ENCODE data around the gene ZNRF3. TPM values are rescaled to one million over a fixed set of nuclear protein-coding genes. Genes with fewer than 3 reads are reported as not detected.

The ZNRF3 gene
- total RNA-seq, 2 experiments from 2014 or later = 1.2 to 1.3 TPM

DNA sequence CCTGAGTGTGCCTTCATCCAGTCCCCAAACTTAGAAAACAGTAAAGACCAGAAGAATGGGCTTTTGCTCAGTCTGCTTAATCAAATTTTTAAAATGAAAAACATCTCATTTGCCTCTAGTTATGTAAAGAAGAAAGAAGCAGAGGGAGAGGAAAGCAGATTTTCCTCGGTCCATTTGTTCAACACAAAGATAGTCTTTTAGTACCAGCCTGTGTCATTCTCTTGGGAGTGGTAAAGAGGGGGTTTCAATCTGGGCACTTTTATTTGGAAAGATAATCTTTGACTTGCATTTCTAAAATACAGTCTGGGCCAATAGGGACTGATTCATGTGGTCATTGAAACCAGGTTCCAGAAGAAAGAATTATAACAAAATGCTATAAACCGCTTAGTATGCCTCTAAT is 218.9 kb downstream of the ZNRF3 start:
- H3K4me3 Mint-ChIP-seq = no peak overlapping the region
- no peak for DNase-seq
- no peak overlapping the region for H3K27ac Mint-ChIP-seq
- H3K36me3 Mint-ChIP-seq (ENCODE audit: low read depth) = no peaks in the 10 kb centered on the region
- H3K9me3 Mint-ChIP-seq (ENCODE audit: insufficient read depth) = no peaks in the 10 kb centered on the region
- ChIA-PET POLR2A (no interaction called here), CTCF (no interaction called here)
- no peaks in the 10 kb centered on the region for H3K4me1 Mint-ChIP-seq (ENCODE audit: low read depth)
- no peak for ATAC-seq
- H3K27me3 Mint-ChIP-seq (ENCODE audit: low read depth) = peaks cover 28% of the 10 kb centered on the region

DNA sequence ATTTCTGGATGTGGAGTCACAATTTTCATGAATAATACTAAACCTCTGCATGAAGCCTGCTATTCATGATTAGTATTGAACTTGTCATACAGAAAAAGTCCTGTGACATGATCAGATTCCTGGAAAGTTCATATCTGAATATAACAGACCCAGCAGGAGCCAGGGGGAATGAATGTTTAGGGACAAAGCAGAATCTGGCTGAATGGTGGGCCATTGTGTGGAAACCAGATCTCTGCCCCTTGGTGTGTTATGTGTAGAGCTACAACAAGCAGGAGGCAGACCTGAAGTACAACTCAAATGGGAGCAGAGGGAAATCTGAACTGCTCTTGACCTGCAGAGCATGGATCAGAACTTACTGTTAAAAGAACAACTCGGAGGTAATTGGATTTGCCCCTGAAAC is 219.7 kb downstream of the ZNRF3 start:
- Mint-ChIP-seq H3K9me3 (ENCODE audit: insufficient read depth) (no peaks in the 10 kb centered on the region), H3K27ac (no peak overlapping the region), H3K27me3 (ENCODE audit: low read depth) (peaks cover 28% of the 10 kb centered on the region), H3K4me3 (no peak overlapping the region), H3K4me1 (ENCODE audit: low read depth) (no peaks in the 10 kb centered on the region), H3K36me3 (ENCODE audit: low read depth) (no peaks in the 10 kb centered on the region)
- CTCF ChIA-PET = no interaction called here
- ATAC-seq (no peak), DNase-seq (no peak)
- POLR2A ChIA-PET = no interaction called here

DNA sequence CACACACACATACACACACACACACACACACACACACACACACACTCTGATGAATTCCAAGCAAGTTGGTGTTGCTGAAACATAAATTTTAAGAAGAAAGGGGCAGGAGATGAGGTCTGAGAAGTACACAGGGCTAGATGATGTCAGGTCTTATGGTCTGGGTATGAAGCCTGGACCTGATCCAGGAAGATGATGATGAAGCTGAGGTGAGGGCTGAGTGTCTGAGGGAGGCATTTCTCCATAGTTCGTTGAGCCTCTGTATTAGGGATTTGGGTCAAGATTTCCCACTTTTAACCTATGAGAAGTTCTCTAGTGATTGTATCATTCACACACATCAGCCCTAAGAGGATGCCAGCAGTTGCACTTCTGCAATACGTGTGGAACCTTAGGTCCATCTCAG is 222.1 kb downstream of the ZNRF3 start:
- Mint-ChIP-seq H3K4me3 (no peak overlapping the region), H3K9me3 (ENCODE audit: insufficient read depth) (no peaks in the 10 kb centered on the region), H3K27ac (no peak overlapping the region), H3K4me1 (ENCODE audit: low read depth) (no peaks in the 10 kb centered on the region), H3K36me3 (ENCODE audit: low read depth) (no peaks in the 10 kb centered on the region), H3K27me3 (ENCODE audit: low read depth) (peaks cover 30% of the 10 kb centered on the region)
- ChIA-PET POLR2A (no interaction called here), CTCF (interaction anchor here (1.2 kb wide), 1 partner anchor 30 kb away, joined by 3 read pairs; no protein-coding TSS in a partner anchor)
- ATAC-seq (no peak), DNase-seq (no peak)

DNA sequence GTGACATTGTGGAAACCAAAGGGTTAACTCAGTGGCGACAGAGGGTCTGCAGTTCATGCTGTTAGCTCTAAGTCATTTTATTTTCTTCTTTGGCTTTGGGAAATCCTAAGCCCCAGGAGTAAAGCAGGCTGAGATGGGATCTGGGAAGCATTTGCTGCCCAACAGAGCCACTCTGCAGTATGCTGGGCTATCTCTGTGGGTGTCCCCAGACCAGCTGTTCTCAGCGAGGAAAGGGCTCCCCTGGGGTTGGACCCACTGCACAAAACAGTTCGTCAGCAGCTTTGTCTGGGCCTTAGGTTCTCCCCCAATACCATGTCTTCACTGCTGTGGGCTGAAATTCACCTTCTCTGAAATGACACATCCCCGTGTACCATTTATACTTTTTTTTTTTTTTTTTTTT is 223.5 kb downstream of the ZNRF3 start:
- Mint-ChIP-seq H3K27ac (no peak overlapping the region), H3K4me1 (ENCODE audit: low read depth) (no peaks in the 10 kb centered on the region), H3K4me3 (no peak overlapping the region), H3K27me3 (ENCODE audit: low read depth) (peaks cover 34% of the 10 kb centered on the region), H3K9me3 (ENCODE audit: insufficient read depth) (no peaks in the 10 kb centered on the region), H3K36me3 (ENCODE audit: low read depth) (no peaks in the 10 kb centered on the region)
- CTCF ChIA-PET = interaction anchor here (1.1 to 2.5 kb wide), 2 partner anchors 47 to 139 kb away, joined by 6 read pairs; no protein-coding TSS in a partner anchor
- no peak for DNase-seq
- no peak for ATAC-seq
- POLR2A ChIA-PET = no interaction called here

Other genes with a start within 250 kb of the ZNRF3 start
- under 1 TPM; 0.18 to 0.23 TPM for gene TTC28, start 203.7 kb upstream of the ZNRF3 start, total RNA-seq
- gene CHEK2, start 141.8 kb upstream of the ZNRF3 start, total RNA-seq = 10 to 100 TPM; 43.7 to 47.9 TPM
- 10 to 100 TPM; 13.7 to 15.8 TPM for gene HSCB, start 141.5 kb upstream of the ZNRF3 start, total RNA-seq
- gene CCDC117, start 110.9 kb upstream of the ZNRF3 start, total RNA-seq = 10 to 100 TPM; 36.7 to 40.0 TPM
- 100 to 1,000 TPM; 220 to 229 TPM for gene XBP1, start 83.0 kb upstream of the ZNRF3 start, total RNA-seq
- not detected for gene C22orf31, start 178.3 kb downstream of the ZNRF3 start, total RNA-seq
- under 1 TPM in 1 of 2 experiments, not detected in 1; 0.16 TPM for gene KREMEN1, start 189.5 kb downstream of the ZNRF3 start, total RNA-seq